GM18907 (cell line): Measurements from ENCODE around the gene DPYSL4.

Source experiments
- ATAC-seq: cut with Tn5 transposase; IDR thresholded peaks from one replicate; pipeline ENCODE4 v1.9.1; 2021; ENCODE audit warnings: mild to moderate bottlenecking, moderate library complexity; ENCODE audit not compliant: unreplicated experiment

The DPYSL4 gene

GRCh38 chr10:132225073-132225848, 38.5 kb downstream of the DPYSL4 start:
- ATAC-seq = no peak

GRCh38 chr10:132225849-132226205, 39.1 kb downstream of the DPYSL4 start:
- no peak for ATAC-seq

GRCh38 chr10:132226586-132227405, 40.0 kb downstream of the DPYSL4 start:
- ATAC-seq = no peak

GRCh38 chr10:132227851-132228390, 41.2 kb downstream of the DPYSL4 start:
- no peak for ATAC-seq

- ATAC-seq = no peak
Observed at GRCh38 chr10:132228616-132229015, 41.9 kb downstream of the DPYSL4 start.

GRCh38 chr10:132229096-132229495, 42.3 kb downstream of the DPYSL4 start:
- ATAC-seq = no peak

- ATAC-seq = peak; percentile 65
Observed at GRCh38 chr10:132229834-132230556, 43.2 kb downstream of the DPYSL4 start.

GRCh38 chr10:132230557-132231210, 43.9 kb downstream of the DPYSL4 start:
- no peak for ATAC-seq

- no peak for ATAC-seq
Observed at GRCh38 chr10:132231656-132232022, 44.9 kb downstream of the DPYSL4 start.

GRCh38 chr10:132232023-132232951, 45.5 kb downstream of the DPYSL4 start:
- ATAC-seq = no peak

GRCh38 chr10:132232981-132233380, 46.2 kb downstream of the DPYSL4 start:
- ATAC-seq = no peak

GRCh38 chr10:132233501-132234085, 46.8 kb downstream of the DPYSL4 start:
- ATAC-seq = no peak

GRCh38 chr10:132234860-132235259, 48.1 kb downstream of the DPYSL4 start:
- no peak for ATAC-seq

- no peak for ATAC-seq
Observed at GRCh38 chr10:132236161-132236560, 49.4 kb downstream of the DPYSL4 start.

- no peak for ATAC-seq
Observed at GRCh38 chr10:132236881-132237280, 50.1 kb downstream of the DPYSL4 start.

- ATAC-seq = no peak
Observed at GRCh38 chr10:132237396-132237795, 50.6 kb downstream of the DPYSL4 start.

GRCh38 chr10:132237871-132238270, 51.1 kb downstream of the DPYSL4 start:
- no peak for ATAC-seq

GRCh38 chr10:132238371-132239125, 51.8 kb downstream of the DPYSL4 start:
- ATAC-seq = no peak
